MCF 10A (cell line): ENCODE measurements around the gene UNC5CL. TPM values are rescaled to one million over a fixed set of nuclear protein-coding genes. Genes with fewer than 3 reads are reported as not detected.

ENCODE experiments used
- BruUV-seq: library from RNA; stranded (reverse); fragments of 400-500 nt; replicated peaks from 2 replicates; lab custom pipeline; 2021; lab: Mats Ljungman, UMichigan
- CTCF ChIA-PET: fragments of 300-600 bp; sonication (Branson Sonifier 250); formaldehyde crosslinking; extraction: SDS; loops from one replicate; lab custom pipeline; 2021; ENCODE audit warnings: antibody characterized with exemption, inconsistent platforms; lab: Yijun Ruan, JAX
- POLR2A ChIA-PET: fragments of 300-600, 350-650 bp; sonication (Branson Sonifier 250); formaldehyde crosslinking; extraction: SDS; loops from one replicate; lab custom pipeline; 2020; ENCODE audit warnings: antibody characterized with exemption, inconsistent platforms; lab: Yijun Ruan, JAX
- DNase-seq: peaks from one replicate; pipeline ENCODE4 v3.0.0-alpha.2; 2018; ENCODE audit not compliant: unreplicated experiment
- H3K27ac Mint-ChIP-seq: one replicate; pipeline ENCODE4 v1.8.0; 2022; ENCODE audit warnings: mild to moderate bottlenecking, low read depth, mixed read lengths; ENCODE audit not compliant: unreplicated experiment
- H3K27me3 Mint-ChIP-seq: one replicate; pipeline ENCODE4 v1.8.0; 2022; ENCODE audit warnings: mixed read lengths; ENCODE audit not compliant: insufficient read depth, unreplicated experiment
- H3K36me3 Mint-ChIP-seq: one replicate; pipeline ENCODE4 v1.8.0; 2022; ENCODE audit warnings: mild to moderate bottlenecking, moderate library complexity, mixed read lengths; ENCODE audit not compliant: insufficient read depth, unreplicated experiment
- H3K4me1 Mint-ChIP-seq: one replicate; pipeline ENCODE4 v1.8.0; 2022; ENCODE audit warnings: mixed read lengths; ENCODE audit not compliant: insufficient read depth, unreplicated experiment
- H3K4me3 Mint-ChIP-seq: one replicate; pipeline ENCODE4 v1.8.0; 2022; ENCODE audit warnings: mild to moderate bottlenecking, moderate library complexity, mixed read lengths; ENCODE audit not compliant: unreplicated experiment
- H3K9me3 Mint-ChIP-seq: one replicate; pipeline ENCODE4 v1.8.0; 2022; ENCODE audit warnings: mixed read lengths; ENCODE audit not compliant: unreplicated experiment
- CTCF ChIP-seq: fragments of 200-600 bp; IDR thresholded peaks from one replicate; pipeline ENCODE4 v1.8.0; 2022; ENCODE audit warnings: antibody characterized with exemption, mild to moderate bottlenecking; ENCODE audit not compliant: unreplicated experiment
- intact Hi-C: fragments of 100-400 bp; cut with micrococcal nuclease; formaldehyde crosslinking; loops from 2 replicates; pipeline ENCODE4 v1.14.1; 2022
- total RNA-seq: library from RNA; stranded (reverse); gene quantifications from 2 replicates; pipeline ENCODE4 v1.2.3, GENCODE V29; 2022

The UNC5CL gene
- total RNA-seq, 1 experiment from 2014 or later = 0.19 TPM

- intact Hi-C loops = no loop called here
- TF ChIP-seq CTCF = no peak
- H3K4me3 Mint-ChIP-seq = no peak overlapping the region
- BruUV-seq = no TSS peak
- ChIA-PET CTCF (interaction anchor here (0.7 to 1.7 kb wide), 3 partner anchors 18 to 51 kb away, joined by 3 to 4 read pairs (median 4); no protein-coding TSS in a partner anchor), POLR2A (no interaction called here)
- H3K36me3 Mint-ChIP-seq = no peaks in the 10 kb centered on the region
- no peaks in the 10 kb centered on the region for H3K9me3 Mint-ChIP-seq
- H3K4me1 Mint-ChIP-seq = peaks cover 5% of the 10 kb centered on the region
- H3K27ac Mint-ChIP-seq = no peak overlapping the region
- DNase-seq = no peak
- peaks cover 39% of the 10 kb centered on the region for H3K27me3 Mint-ChIP-seq
Measured at GRCh38 chr6:40988634-40989033, 50.4 kb downstream of the UNC5CL start.

GRCh38 chr6:40986921-40987819, 51.9 kb downstream of the UNC5CL start:
- Mint-ChIP-seq H3K9me3 (no peaks in the 10 kb centered on the region), H3K27ac (no peak overlapping the region), H3K4me1 (peaks cover 5% of the 10 kb centered on the region), H3K27me3 (peaks cover 43% of the 10 kb centered on the region), H3K4me3 (no peak overlapping the region), H3K36me3 (no peaks in the 10 kb centered on the region)
- POLR2A ChIA-PET = interaction anchor here (0.7 kb wide), 1 partner anchor 982 kb away, joined by 3 read pairs; no protein-coding TSS in a partner anchor
- DNase-seq = no peak
- intact Hi-C loops = no loop called here
- CTCF ChIA-PET = interaction anchor here (0.8 kb wide), 1 partner anchor 1004 kb away, joined by 3 read pairs; no protein-coding TSS in a partner anchor
- TF ChIP-seq CTCF = no peak
- no TSS peak for BruUV-seq

- ChIA-PET CTCF (interaction anchor here (1.5 kb wide), 1 partner anchor 23 kb away, joined by 3 read pairs; no protein-coding TSS in a partner anchor), POLR2A (no interaction called here)
- Mint-ChIP-seq H3K27ac (no peak overlapping the region), H3K4me3 (no peak overlapping the region), H3K9me3 (no peaks in the 10 kb centered on the region), H3K27me3 (peaks cover 41% of the 10 kb centered on the region), H3K36me3 (no peaks in the 10 kb centered on the region), H3K4me1 (peaks cover 5% of the 10 kb centered on the region)
- no TSS peak for BruUV-seq
- intact Hi-C loops = no loop called here
- no peak for TF ChIP-seq CTCF
- no peak for DNase-seq
Measured at GRCh38 chr6:40986364-40986763, 52.7 kb downstream of the UNC5CL start.

GRCh38 chr6:40983752-40984151, 55.3 kb downstream of the UNC5CL start:
- CTCF ChIA-PET = interaction anchor here (1.0 kb wide), 1 partner anchor 1637 kb away, joined by 3 read pairs; no protein-coding TSS in a partner anchor
- peaks cover 32% of the 10 kb centered on the region for H3K27me3 Mint-ChIP-seq
- H3K27ac Mint-ChIP-seq = no peak overlapping the region
- TF ChIP-seq CTCF = no peak
- H3K36me3 Mint-ChIP-seq = no peaks in the 10 kb centered on the region
- H3K9me3 Mint-ChIP-seq = no peaks in the 10 kb centered on the region
- H3K4me1 Mint-ChIP-seq = peaks cover 5% of the 10 kb centered on the region
- H3K4me3 Mint-ChIP-seq = no peak overlapping the region
- no peak for DNase-seq
- no TSS peak for BruUV-seq
- POLR2A ChIA-PET = no interaction called here
- intact Hi-C loops = no loop called here
